OCI-LY3 (cell line): ENCODE data around the gene CIB4.

ENCODE experiments used
- EZH2phosphoT487 ChIP-seq: fragments of 200-600 bp; shearing (Covaris generic); IDR thresholded peaks from 2 replicates; pipeline ENCODE4 v1.6.1; 2018; ENCODE audit warnings: antibody characterized with exemption, mixed run types, low read depth
- TF ChIP-seq, protein P1 (sequence below): fragments of 200-600, 300-600 bp; sonication (generic); IDR thresholded peaks from 2 replicates; pipeline ENCODE4 v1.5.1; 2014; ENCODE audit warnings: antibody characterized with exemption, low read length, low read depth

DNA sequence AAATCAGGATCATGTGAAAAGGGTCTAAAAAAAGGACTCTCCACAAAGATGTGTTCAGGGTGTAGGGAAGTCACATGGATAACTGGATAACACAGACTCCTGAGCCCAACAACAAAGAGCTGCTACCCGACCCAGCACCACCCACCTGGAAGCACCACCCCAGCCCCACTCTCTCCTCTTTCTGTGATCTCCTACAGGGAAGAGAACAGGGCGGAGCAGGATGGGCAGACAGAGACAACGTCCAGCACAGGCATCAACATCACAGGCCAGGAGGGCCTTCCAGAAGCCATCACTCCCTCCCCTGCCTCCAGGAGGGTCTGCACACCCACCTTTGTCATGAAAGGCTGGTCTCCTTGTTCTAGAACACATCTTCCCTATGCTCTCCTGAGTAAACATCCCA, 1.3 kb upstream of the CIB4 start:
- TF ChIP-seq, protein P1, sequence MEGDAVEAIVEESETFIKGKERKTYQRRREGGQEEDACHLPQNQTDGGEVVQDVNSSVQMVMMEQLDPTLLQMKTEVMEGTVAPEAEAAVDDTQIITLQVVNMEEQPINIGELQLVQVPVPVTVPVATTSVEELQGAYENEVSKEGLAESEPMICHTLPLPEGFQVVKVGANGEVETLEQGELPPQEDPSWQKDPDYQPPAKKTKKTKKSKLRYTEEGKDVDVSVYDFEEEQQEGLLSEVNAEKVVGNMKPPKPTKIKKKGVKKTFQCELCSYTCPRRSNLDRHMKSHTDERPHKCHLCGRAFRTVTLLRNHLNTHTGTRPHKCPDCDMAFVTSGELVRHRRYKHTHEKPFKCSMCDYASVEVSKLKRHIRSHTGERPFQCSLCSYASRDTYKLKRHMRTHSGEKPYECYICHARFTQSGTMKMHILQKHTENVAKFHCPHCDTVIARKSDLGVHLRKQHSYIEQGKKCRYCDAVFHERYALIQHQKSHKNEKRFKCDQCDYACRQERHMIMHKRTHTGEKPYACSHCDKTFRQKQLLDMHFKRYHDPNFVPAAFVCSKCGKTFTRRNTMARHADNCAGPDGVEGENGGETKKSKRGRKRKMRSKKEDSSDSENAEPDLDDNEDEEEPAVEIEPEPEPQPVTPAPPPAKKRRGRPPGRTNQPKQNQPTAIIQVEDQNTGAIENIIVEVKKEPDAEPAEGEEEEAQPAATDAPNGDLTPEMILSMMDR: no peak
- TF ChIP-seq EZH2phosphoT487: no peak
